HepG2 (cell line): ENCODE results near the gene EAF1. TPM values are rescaled to one million over a fixed set of nuclear protein-coding genes. Genes with fewer than 3 reads are reported as not detected.

ENCODE experiments used
- ATAC-seq: fragments of 200-7000 bp; cut with Tn5 transposase; 3 replicates; pipeline ENCODE4 v1.9.1; 2020; ENCODE audit warnings: mild to moderate bottlenecking, moderate library complexity
- BruUV-seq: library from RNA; stranded (reverse); fragments of 400-500 nt; replicated peaks from 2 replicates; lab custom pipeline; 2021; lab: Mats Ljungman, UMichigan
- CTCF ChIA-PET: fragments of 300-600 bp; formaldehyde crosslinking; extraction: SDS; loops from one replicate; lab custom pipeline; 2021; ENCODE audit warnings: low total read pairs, inconsistent platforms, low intra/inter-chr PET ratio; lab: Yijun Ruan, JAX
- POLR2A ChIA-PET: fragments of 350-600 bp; sonication (Branson Sonifier 250); formaldehyde crosslinking; loops from one replicate; lab custom pipeline; 2020; ENCODE audit warnings: antibody characterized with exemption, inconsistent platforms; lab: Yijun Ruan, JAX
- DNase-seq: peaks from one replicate; pipeline ENCODE4 v3.0.0-alpha.2; 2015; ENCODE audit warnings: low spot score
- FAIRE-seq: peaks from 3 replicates; lab custom pipeline; 2011; peaks lifted over from hg19 to GRCh38; lab: Jason Lieb, UNC
- H2AFZ ChIP-seq: one replicate; pipeline ENCODE4 v1.6.1; 2011; ENCODE audit warnings: low read length, inconsistent platforms
- H3K27ac ChIP-seq: fragments of 300-600 bp; 3 replicates; pipeline ENCODE4 v1.8.0; 2011; ENCODE audit warnings: mixed run types, mild to moderate bottlenecking, mixed read lengths, low read length, inconsistent platforms; ENCODE audit not compliant: insufficient read depth; ENCODE audit errors: extremely low read length
- H3K27me3 ChIP-seq, 2 experiments: fragments of 200-600 bp in 1 of 2; 2 replicates in 1 of 2; 3 replicates in 1 of 2; pipeline versions ENCODE4 v1.6.0 to v1.8.0; 2011; ENCODE audit warnings: low read length in 2 of 2, mild to moderate bottlenecking in 2 of 2, moderate library complexity in 2 of 2, inconsistent platforms in 1 of 2; ENCODE audit not compliant: insufficient read depth in 2 of 2, control insufficient read depth in 1 of 2
- H3K36me3 ChIP-seq, 2 experiments: fragments of 200-600 bp in 1 of 2; replicated peaks in 1 of 2; 2 replicates in 1 of 2; 3 replicates in 1 of 2; pipeline versions ENCODE4 v1.5.1 to v1.8.0; 2011; ENCODE audit warnings: low read length in 2 of 2, inconsistent platforms in 1 of 2; ENCODE audit not compliant: insufficient read depth in 2 of 2, control insufficient read depth in 1 of 2
- H3K4me1 ChIP-seq: 2 replicates; pipeline ENCODE4 v1.5.1; 2012; ENCODE audit warnings: low read length, inconsistent platforms; ENCODE audit not compliant: insufficient read depth
- H3K4me2 ChIP-seq: 2 replicates; pipeline ENCODE4 v1.6.0; 2011; ENCODE audit warnings: low read depth, low read length, inconsistent platforms
- H3K4me3 ChIP-seq, 3 experiments: fragments of 200-600 bp in 1 of 3; sonication (generic), shearing (Covaris generic) in 1 of 3; replicated peaks in 1 of 3; 2 replicates each; pipeline ENCODE4 v1.5.1; 2011 to 2016; ENCODE audit warnings: low read length in 3 of 3, inconsistent platforms in 2 of 3, low read depth in 2 of 3, mild to moderate bottlenecking in 2 of 3, control low read depth in 1 of 3, mixed read lengths in 1 of 3; ENCODE audit not compliant: insufficient read depth in 1 of 3
- H3K79me2 ChIP-seq: one replicate; pipeline ENCODE4 v1.6.1; 2011; ENCODE audit warnings: low read length, inconsistent platforms; ENCODE audit not compliant: insufficient read depth
- H3K9ac ChIP-seq: 2 replicates; pipeline ENCODE4 v1.6.0; 2011; ENCODE audit warnings: mild to moderate bottlenecking, low read depth, low read length, inconsistent platforms; ENCODE audit not compliant: insufficient read depth
- H3K9me3 ChIP-seq: 2 replicates; pipeline ENCODE4 v1.5.1; 2012; ENCODE audit warnings: mild to moderate bottlenecking, low read length
- H4K20me1 ChIP-seq: 2 replicates; pipeline ENCODE4 v1.6.0; 2011; ENCODE audit warnings: inconsistent platforms, mild to moderate bottlenecking, low read length, moderate library complexity; ENCODE audit not compliant: insufficient read depth
- EZH2 ChIP-seq: conservative IDR thresholded peaks from 2 replicates; pipeline ENCODE4 v1.6.1; 2012; ENCODE audit warnings: mild to moderate bottlenecking, low read depth, low read length, moderate library complexity
- HHEX ChIP-seq: IDR thresholded peaks from 2 replicates; pipeline ENCODE4 v1.6.1; 2016; ENCODE audit warnings: control low read depth
- HOXA7 ChIP-seq: sonication (generic); formaldehyde crosslinking; IDR thresholded peaks from 2 replicates; pipeline ENCODE4 v1.8.1; 2022; ENCODE audit warnings: mild to moderate bottlenecking, missing genetic modification reagents, moderate library complexity
- JUNB ChIP-seq: sonication (generic); formaldehyde crosslinking; IDR thresholded peaks from 2 replicates; pipeline ENCODE4 v1.8.0; 2022; ENCODE audit warnings: missing genetic modification reagents, mild to moderate bottlenecking, borderline replicate concordance
- MED13 ChIP-seq: sonication (generic); formaldehyde crosslinking; IDR thresholded peaks from 2 replicates; pipeline ENCODE4 v1.5.0; 2020; ENCODE audit warnings: missing genetic modification reagents
- NFE2 ChIP-seq: sonication (generic); formaldehyde crosslinking; IDR thresholded peaks from 2 replicates; pipeline ENCODE4 v1.4.0; 2020; ENCODE audit warnings: missing genetic modification reagents
- PAWR ChIP-seq: sonication (generic); formaldehyde crosslinking; IDR thresholded peaks from 2 replicates; pipeline ENCODE4 v1.4.0; 2020; ENCODE audit warnings: missing genetic modification reagents, mild to moderate bottlenecking, borderline replicate concordance
- PRPF4 ChIP-seq: fragments of 200-400 bp; formaldehyde crosslinking; IDR thresholded peaks from 2 replicates; pipeline ENCODE4 v1.6.1; 2016; ENCODE audit warnings: low read length, low read depth; ENCODE audit not compliant: poor library complexity, severe bottlenecking
- RFX5 ChIP-seq: IDR thresholded peaks from 2 replicates; pipeline ENCODE4 v1.6.1; 2011; ENCODE audit warnings: low read depth, low read length, improper control_type of control experiment
- RXRA ChIP-seq: sonication (generic); formaldehyde crosslinking; IDR thresholded peaks from 2 replicates; pipeline ENCODE4 v1.5.1; 2020; ENCODE audit warnings: missing genetic modification reagents
- RXRB ChIP-seq: IDR thresholded peaks from 2 replicates; pipeline ENCODE4 v1.6.1; 2016; ENCODE audit warnings: borderline replicate concordance, missing genetic modification reagents, missing compliant biosample characterization
- ZBTB10 ChIP-seq: sonication (generic); formaldehyde crosslinking; IDR thresholded peaks from 2 replicates; pipeline ENCODE4 v1.4.0; 2020; ENCODE audit warnings: missing genetic modification reagents, borderline replicate concordance
- ZBTB3 ChIP-seq: sonication (generic); formaldehyde crosslinking; IDR thresholded peaks from 2 replicates; pipeline ENCODE4 v1.4.0; 2020; ENCODE audit warnings: low read depth, mild to moderate bottlenecking, moderate library complexity, missing genetic modification reagents, borderline replicate concordance
- ZBTB7B ChIP-seq: sonication (generic); formaldehyde crosslinking; IDR thresholded peaks from 2 replicates; pipeline ENCODE4 v1.4.0; 2020; ENCODE audit warnings: missing genetic modification reagents
- ZNF251 ChIP-seq: sonication (generic); formaldehyde crosslinking; IDR thresholded peaks from 2 replicates; pipeline ENCODE4 v1.9.0; 2021; ENCODE audit warnings: mild to moderate bottlenecking, missing genetic modification reagents
- ZNF576 ChIP-seq: sonication (generic); formaldehyde crosslinking; IDR thresholded peaks from 2 replicates; pipeline ENCODE4 v1.4.0; 2020; ENCODE audit warnings: mild to moderate bottlenecking, missing genetic modification reagents
- ZNF7 ChIP-seq: IDR thresholded peaks from 2 replicates; pipeline ENCODE4 v1.6.1; 2016; ENCODE audit warnings: missing biosample characterization, missing genetic modification reagents
- ZZZ3 ChIP-seq: sonication (generic); formaldehyde crosslinking; IDR thresholded peaks from 2 replicates; pipeline ENCODE4 v1.4.0; 2020; ENCODE audit warnings: missing genetic modification reagents, mild to moderate bottlenecking, borderline replicate concordance
- WGBS: methylation state at CpG from one replicate; pipeline ENCODE4 v1.1.6; 2017; ENCODE audit warnings: low lambda C conversion rate; 5-methylcytosine and 5-hydroxymethylcytosine counted together
- in situ Hi-C: cut with HindIII; loops from 2 replicates; pipeline ENCODE4 v1.10.0; 2017; ENCODE audit warnings: low pct_unique_long_range_greater_than_20kb; ENCODE audit not compliant: extremely low pct_ligation_motif_present
- intact Hi-C: fragments of 100-400 bp; cut with micrococcal nuclease; formaldehyde crosslinking; loops from one replicate; pipeline ENCODE4 v1.10.0; 2022; ENCODE audit not compliant: unreplicated experiment
- polyA plus RNA-seq, 8 experiments: library from polyadenylated mRNA; depleted of rRNA in 3 of 8; stranded (reverse) in 7 of 8; unstranded in 1 of 8; fragments of >200 nt; fragmentation: Illumina TruSeq in 4 of 8; extraction: Trizol in 4 of 8; gene quantifications; 2 replicates each; pipeline versions ENCODE4 v1.2.1 to v1.2.3, GENCODE V29; 2011 to 2016; ENCODE audit warnings: low read depth in 4 of 8, missing spikeins in 1 of 8, mixed read lengths in 1 of 8; ENCODE audit not compliant: insufficient read depth in 1 of 8
- total RNA-seq, 5 experiments: library from RNA; depleted of rRNA; stranded (reverse); fragments of >200 nt; fragmentation: Illumina TruSeq; extraction: Trizol; gene quantifications; 2 replicates each; pipeline ENCODE4 v1.2.3, GENCODE V29; 2016; ENCODE audit warnings: low read depth in 1 of 5

The EAF1 gene
- total and polyA plus RNA-seq, 2 of the 13 experiments (the other 11 are each of a cell fraction or from before 2014, with no cell fraction given), result 8.1 to 30.0 TPM

DNA sequence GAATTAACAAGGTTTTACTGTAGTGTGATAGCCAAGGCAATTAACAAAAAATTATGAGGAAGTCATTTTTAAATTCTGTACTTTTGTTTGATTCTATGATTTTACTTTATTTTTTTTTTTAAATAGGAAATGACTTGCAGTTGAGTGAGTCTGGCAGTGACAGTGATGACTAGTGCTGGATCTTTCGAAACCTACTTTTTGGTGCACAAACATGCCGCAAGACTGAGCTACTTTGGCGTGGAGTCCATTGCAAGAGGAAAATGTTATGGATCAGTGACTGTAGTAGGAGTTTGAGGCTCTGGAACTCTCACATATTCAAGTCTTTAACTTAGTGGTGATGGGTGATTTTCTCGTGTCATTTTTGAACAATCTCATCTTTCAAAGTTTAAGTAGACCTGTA is 11.6 kb downstream of the EAF1 start:
- Histone ChIP-seq H2AFZ (no peak overlapping the region), H3K9me3 (no peaks in the 10 kb centered on the region), H3K4me1 (no peaks in the 10 kb centered on the region), H3K4me2 (no peak overlapping the region), H3K4me3 (no peak overlapping the region), H3K36me3 (peaks cover 23 to 79% of the 10 kb centered on the region in 2 experiments), H3K27me3 (no peaks in the 10 kb centered on the region), H3K27ac (no peak overlapping the region), H3K9ac (no peak overlapping the region), H4K20me1 (no peaks in the 10 kb centered on the region; the same call in 1 of the 2 replicates), H3K79me2 (no peaks in the 10 kb centered on the region)
- CTCF ChIA-PET, result no interaction called here
- ATAC-seq (no peak), FAIRE-seq (no peak), DNase-seq (no peak)
- no TSS peak for BruUV-seq
- in situ Hi-C loops, result no loop called here
- POLR2A ChIA-PET, result no interaction called here
- 97% methylated on average over 4 of the region's 4 CpGs for WGBS
- TF ChIP-seq ZBTB10 (no peak), PRPF4 (no peak), ZNF576 (CRISPR knock-in tag) (no peak), HOXA7 (CRISPR knock-in tag) (no peak), MED13 (CRISPR knock-in tag) (no peak), ZNF251 (CRISPR knock-in tag) (no peak), ZZZ3 (CRISPR knock-in tag) (no peak), RXRB (CRISPR knock-in tag) (no peak), ZBTB3 (no peak), RXRA (no peak), NFE2 (CRISPR knock-in tag) (no peak), EZH2 (no peak), JUNB (CRISPR knock-in tag) (no peak), HHEX (CRISPR knock-in tag) (no peak), PAWR (CRISPR knock-in tag) (no peak), ZBTB7B (CRISPR knock-in tag) (no peak), RFX5 (no peak), ZNF7 (CRISPR knock-in tag) (no peak)
- intact Hi-C loops, result no loop called here
